GM21367 (cell line): ENCODE results near the gene FRMPD3.
"Not testable (repeated sequence)": the region's sequence is repeated elsewhere in the genome, so short reads cannot be mapped to it uniquely, and the experiment has no call there.

Experiments
- ATAC-seq: cut with Tn5 transposase; IDR thresholded peaks from one replicate; pipeline ENCODE4 v1.9.1; 2021; ENCODE audit not compliant: unreplicated experiment

The FRMPD3 gene

DNA sequence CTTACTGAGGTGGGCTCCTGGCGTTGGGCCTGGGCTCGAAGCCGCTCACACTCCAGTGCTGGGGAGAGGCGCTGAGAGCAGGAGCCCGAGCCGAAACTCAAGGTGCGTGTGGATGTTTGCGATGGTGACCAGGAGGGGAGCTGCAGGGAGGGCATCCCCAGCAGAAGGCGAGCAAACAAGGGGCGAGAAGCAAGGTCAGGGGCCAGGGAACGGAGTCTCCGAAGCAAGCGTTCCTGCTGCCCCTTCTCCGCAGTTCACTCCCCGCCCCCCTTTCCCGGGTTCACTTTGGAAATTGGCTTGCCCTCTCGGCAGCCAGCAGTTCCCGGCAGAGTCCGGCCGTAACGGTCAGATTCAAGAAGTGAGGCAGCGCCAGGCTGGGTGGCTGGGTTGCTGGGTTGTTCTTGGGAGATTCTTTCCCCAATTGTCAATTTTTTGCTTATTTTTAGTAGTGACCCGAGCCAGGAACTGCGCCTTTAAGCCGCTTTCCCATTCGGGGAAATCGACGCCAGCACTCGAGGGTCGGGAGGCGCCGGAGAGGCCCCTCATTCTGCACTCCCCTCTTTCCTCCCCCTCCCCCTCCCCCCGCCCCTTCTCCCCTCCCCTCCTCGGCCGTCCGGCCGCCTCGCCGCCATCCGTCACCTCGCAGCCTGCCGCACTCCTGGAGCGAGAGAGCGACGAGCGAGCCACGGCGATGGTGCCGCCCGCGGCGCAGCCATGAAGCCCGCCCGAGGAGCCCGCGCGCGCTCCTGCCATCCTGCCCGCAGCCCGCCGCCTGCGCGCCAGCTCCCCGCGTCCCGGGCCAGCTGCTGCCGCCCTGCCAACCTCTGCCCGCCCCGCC is at the start of gene FRMPD3:
Gene FRMPD3, plus strand, starts transcription at position 655 of the 838 bp plus-strand sequence. CDS start 76,937 bp downstream, outside the sequence.
- no peak for ATAC-seq

DNA sequence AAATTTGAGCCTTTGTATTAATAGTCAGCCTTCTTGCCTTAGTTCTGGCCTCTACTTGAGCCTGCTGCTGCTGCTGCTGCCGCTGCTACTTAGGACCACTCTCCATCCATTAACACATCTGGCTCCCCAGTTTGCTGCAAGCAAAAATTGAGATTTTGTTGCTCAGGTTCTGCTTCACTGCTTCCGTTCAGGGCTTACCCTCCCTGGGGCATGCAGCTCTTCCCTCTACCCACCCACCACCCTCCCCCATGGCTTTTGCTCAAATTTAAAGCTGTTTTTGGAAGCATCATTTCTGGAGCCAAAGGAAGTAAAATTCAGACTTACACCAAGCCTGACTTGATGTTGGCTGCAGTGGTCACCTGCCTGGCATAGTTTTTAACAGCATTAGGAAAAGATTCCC is 28.9 kb upstream of the FRMPD3 start:
- no peak for ATAC-seq

DNA sequence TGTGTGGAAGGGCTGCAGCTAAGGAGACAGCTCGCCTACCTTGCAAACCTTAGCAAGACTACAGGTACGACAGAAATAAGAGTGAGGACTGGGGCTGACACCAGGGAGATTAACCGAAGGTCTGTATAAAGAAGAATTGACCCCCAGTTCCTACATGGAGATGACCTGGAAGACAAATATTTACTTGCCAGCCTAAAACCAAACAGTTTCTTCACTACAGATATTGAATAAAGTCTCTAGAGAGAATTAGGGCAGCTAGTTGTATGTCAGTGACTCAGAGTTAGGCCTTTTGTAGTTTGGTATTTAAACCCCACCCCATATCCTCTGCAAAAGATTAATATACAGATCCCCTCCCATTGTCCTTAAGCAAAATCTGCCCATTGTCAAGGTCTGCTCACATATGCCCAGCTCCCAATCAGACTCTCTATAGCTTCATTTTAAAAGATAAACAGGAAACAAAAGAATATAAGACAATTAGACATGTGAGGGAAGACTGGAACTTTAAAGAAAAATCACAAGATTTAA is 28.1 kb upstream of the FRMPD3 start:
- no peak for ATAC-seq

DNA sequence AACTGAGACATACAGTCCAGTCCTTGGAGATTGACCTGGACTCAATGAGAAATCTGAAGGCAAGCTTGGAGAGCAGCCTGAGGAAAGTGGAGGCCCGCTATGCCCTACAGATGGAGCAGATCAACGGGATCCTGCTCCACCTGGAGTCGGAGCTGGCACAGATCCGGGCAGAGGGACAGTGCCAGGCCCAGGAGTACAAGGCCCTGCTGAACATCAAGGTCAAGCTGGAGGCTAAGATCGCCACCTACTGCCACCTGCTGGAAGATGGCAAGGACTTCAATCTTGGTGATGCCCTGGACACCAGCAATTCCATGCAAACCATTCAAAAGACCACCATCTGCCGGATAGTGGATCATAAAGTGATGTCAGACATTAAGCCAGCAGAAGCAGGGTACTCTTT is 20.4 kb upstream of the FRMPD3 start:
- no peak for ATAC-seq

DNA sequence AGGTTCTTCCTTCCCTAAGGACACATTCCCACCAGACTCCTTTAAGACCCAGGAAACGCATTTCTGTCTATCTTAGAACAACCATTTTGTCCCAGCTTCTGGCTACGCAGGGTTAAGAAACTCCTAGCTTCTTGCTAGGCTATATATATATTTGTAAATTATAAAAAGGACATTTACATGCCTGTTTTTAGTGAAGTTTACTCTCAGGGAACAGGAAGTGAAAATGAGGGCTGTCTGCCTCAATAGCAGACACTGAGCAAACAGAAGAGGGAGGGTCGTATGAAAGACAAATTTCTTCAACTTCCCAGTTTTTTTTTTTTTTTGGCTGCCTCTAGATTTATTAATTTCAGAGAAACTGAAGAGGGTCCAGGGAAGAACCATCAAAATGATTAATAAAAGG is 9.3 kb upstream of the FRMPD3 start:
- no peak for ATAC-seq

DNA sequence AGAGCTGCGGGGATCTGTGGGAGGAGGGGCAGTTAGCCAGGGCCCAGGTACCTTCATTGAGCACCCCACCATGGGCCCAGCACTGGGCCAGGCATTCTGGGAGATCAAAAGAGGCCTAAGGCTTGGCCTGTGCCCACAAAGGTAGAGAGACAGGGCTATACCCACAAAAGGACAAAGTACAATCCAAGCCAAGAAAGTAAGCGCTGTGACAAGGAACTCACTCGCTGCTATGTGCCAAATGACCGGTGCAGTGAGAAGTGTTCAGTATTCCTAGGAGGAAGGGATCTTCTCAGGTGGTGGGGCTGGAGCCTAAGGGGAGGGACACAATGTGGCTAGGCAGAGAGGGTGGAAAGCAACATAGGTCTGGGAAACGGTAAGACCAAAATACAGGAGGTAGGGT is 8.8 kb upstream of the FRMPD3 start:
- ATAC-seq = no peak

DNA sequence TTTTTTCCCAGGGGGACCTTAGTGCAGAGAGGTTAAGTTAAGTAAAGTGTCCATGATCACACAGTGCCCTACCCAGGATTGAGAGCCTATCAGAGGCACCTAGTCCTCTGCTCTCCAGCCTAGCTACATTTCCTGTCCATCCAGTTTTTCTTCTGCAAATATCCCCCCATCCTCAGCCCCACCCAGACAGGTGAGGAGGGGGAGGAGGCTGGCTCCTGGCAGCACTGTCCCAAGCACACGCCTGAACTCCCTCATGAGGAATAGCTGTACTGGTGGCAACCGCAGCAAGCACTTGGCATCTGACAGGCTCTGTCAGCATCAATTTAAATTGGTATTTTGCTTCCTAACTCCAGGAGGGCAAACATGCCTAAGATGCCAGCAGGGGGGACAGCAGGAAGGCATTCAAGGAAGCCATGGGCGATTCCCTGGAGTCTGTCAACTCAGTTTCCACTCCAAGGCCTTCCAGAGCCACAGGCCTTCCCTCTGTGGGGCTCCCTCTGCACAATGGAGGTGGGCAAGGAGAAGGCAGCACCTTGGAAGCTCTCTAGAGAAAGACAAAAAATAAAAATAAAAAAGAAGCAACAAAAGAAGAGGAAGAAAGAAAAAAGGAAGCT is 6.4 kb upstream of the FRMPD3 start:
- ATAC-seq = no peak

DNA sequence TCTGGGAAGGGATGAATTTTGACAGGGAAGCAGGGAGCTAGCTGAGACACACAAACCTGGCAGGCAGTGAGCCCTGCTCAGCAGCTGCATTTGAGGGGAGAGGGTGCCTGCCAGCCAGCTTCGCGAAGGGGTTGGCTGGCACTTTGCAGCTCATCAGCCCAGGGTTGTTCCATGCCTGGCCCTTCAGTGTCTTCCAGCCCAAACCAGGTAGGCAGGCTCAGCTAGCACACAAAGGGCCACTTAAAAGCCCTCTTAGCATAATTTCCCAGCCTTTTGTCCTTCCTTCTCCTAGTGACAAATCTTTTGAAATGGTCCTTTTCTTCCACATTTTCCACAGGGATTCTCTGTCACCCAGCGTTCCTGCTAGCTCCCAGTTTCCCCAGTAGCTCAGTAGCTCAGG is 4.3 kb upstream of the FRMPD3 start:
- no peak for ATAC-seq

DNA sequence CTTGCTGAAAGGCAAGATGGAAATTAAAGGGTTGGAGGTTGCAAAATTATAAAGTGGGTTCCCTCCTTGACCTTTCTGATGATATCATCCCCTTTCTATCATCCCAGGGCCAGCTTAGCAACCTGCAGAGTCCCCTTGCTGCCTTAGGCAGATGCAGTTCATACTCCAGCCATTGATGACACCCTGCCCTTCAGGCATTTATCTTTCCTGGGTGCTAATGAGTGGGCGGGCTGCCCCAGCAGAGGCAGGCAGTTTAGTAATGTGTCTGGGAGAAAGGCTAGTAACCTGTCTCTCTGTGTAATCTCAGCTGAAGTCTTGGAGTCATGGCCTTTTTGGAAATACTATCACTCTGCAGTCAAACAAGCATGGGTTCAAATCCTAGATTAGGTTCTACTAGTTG is 3.8 kb upstream of the FRMPD3 start:
- no peak for ATAC-seq

DNA sequence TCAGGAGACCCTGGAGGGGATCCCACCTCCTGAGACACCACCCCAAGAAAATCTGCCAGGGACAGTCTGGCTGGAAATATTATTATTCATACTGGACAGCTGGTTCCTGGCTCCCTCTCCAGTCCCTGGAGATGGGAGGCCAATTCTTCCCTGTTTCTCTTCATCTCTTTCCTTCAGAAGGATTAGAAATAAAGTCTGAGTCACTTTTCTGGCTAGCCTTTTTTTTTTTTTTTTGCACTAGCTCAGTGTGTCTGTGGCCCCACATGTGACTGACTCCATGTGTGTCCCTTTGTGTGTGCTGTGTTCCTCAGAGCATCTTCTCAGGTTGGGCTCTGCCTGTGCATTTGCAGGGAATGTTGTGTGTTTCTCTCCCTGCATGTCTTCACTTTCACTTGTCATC is 1.8 kb upstream of the FRMPD3 start:
- no peak for ATAC-seq

DNA sequence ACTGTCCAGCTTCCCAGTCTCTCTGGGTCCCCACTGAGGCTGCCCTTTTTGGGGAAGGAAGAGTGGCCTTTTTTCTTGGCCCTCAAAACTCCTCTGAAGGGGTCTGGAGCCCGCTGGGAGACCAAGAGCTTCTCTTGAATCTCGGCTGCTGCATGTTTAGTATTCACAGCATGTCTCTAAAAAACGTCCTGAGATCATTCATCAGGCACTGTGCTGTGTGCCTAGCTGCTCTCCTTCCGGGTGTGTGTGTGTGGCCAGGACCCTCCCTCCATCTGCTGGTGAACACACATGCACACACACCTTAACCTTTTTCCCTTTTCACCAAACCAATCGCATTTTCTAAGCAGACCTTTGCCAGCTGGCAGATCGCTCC is 841 bp upstream of the FRMPD3 start:
- no peak for ATAC-seq

DNA sequence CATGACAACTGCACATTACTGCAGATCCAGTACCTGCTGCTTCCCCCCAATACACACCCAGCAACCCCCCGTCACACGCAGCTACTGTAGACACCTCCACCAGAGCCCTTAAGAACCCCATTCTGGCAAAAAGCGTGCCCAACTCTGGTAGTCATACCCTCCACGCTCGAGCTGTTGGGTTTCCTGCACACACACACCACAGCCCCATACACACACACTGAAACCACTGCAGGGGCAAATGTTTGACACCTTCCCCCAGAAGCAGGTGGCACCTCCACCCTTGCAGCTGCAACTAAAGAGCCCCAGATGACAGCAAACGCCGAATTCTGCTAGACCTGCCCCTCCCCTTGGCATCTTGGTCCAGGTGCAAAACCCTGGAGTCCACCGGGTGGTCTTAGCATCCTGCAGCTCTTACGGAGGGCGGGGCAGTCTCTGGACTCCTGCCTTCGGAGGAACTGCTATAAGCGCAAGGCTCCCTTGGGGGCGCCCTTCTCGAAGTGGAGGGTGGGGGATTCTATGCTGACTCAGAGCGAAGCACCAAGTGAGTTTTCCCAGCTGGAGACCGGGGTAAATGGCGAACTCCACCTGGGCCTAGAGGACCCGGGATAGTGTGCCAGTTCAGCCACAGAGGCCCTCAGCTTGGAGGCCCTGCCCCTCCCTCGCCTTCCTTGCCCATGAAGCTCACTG is 1.5 kb downstream of the FRMPD3 start:
- no peak for ATAC-seq

DNA sequence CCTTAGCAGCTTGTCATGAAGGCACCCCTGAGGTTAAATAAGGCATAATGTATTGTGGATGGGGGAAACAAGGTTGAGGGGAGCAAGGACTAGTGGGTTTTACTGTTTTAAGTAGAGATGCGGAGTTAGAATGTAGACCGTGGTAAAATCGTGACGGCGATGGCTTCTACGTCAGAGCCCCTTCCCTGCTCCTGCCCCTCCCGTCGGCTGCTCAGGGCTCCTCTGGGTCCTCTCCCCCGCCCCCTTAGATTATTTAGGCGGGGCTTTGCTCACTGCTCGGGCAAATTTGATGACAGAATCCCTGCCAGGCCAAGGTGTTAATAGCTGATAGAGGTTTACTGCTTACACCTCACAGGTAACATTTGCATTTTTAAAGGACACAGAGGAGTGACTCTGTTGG is 2.3 kb downstream of the FRMPD3 start:
- no peak for ATAC-seq

DNA sequence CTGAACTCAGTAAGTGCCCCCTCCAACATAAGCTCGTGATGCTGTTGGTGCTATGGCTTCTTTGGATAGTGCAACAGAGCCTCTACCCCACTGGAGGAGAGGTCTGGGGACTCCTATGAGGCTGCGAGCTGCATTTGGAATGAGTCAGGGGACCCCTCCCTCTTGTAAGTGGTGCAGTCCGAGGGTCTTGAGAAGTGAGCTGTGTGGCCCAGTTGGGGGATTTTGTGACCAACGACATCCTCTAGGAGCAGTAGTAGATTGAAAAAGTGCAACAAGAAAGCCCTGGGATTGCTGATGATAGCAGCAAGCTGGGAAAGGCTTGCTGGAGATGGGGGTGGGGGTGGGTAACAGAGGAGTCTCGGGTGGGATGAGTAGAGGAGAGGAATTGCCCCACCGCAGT is 3.1 kb downstream of the FRMPD3 start:
- no peak for ATAC-seq

DNA sequence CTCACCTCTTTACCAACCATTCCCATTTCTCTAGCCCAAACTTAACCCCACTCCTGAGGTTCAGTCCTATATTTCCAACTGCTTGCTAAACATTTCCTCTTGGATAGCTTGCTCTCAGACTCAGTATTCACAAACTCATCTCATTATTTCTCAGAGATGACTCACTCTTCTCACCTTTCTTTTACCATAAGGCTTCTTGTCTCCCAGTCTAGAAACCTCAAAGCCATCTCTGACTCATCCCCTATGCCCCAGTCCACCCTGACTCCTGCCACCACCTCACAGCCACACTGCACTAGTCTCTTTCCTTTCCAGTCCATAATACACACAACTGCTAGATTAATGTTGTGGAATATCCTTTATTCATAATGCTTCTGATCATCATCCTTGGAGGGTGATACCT is 4.8 kb downstream of the FRMPD3 start:
- peak; percentile 81 for ATAC-seq

DNA sequence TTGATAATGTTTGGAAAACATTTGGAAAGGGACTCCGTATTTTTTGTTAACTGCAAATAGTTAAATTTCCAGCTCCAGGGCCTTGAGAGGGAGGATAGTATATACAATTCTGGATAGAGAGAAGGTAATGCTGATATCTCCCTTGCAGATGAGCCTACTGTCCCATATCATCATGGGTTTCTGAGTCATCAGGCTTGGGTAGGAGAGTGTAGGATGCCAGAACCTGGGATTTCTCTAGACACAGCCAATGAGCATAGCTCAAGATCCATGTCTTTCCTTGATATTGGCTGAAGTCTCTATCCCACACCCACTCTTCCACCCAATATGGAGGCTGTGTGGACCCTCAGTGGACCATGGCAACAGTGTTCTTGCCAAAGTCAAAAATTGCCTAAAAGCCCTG is 7.8 kb downstream of the FRMPD3 start:
- ATAC-seq = no peak

DNA sequence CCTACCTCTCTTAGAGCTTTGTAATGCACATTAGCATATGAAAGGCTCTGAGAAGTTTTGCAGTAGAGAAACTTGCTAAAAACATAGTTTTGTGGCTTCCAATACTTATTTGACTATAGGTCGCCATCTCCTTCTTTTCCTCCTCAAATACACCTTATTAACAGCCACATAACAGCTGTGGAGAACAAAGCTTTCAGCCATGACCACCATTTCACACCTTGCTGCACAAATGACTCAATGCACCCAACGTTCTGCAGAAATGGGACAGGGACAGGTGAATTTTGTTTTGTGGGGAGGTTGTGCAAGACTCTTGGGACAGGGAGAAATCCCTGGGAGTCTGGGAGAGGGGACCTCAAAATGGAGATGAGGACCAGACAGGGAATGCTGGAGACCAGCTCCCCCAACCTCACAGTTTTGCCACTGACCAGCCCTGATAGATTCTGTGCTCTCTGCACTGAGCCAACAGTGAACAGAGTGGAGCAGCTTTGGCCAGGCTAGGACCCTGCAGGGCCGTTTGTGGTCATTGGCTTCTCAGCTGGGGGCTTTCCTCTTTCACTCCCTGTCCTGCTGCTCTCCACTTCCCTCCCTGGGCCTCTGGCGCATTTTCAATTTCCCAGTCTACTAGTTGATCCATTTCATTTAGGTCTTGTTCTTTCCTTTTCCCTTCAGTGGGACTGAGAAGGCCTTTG is 16.6 kb downstream of the FRMPD3 start:
- ATAC-seq = peak; percentile 86

DNA sequence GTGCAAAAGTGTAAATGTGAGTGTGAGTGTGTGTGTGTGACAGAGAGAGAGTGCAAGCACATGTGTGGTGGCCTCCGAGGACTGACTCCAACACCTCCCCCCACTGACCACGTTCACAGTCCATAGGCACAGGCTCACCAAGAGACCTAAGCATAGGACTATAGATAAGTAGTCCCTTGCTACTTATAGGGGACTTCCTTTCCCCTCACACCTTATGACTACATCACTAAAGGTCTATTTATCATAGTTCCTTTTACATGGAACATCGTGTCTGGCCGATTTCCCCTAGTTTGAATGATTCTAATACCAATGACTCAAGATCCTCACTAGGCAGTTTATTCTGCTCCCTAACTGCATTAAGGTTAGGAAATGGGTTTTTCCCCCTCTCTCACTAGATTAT is 17.8 kb downstream of the FRMPD3 start:
- ATAC-seq = no peak

DNA sequence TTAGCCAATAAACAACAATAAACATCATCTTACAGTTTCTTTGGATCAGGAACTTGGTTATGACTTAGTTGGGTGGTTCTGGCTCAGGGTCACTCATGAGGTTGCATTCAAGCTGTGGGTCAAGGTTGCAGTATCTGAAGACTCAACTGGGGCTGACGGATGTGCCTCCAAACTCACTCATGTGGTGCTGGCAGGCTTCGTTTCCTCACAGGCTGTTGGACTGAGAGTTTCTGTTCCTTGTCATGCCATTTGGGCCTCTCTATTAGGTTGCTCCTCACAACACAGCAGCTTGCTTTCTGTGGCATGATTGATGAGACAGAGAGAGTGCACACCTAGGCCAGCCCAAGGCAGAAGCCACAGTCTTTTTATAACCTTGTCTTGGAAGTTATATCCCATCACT is 20.7 kb downstream of the FRMPD3 start:
- ATAC-seq = no peak

DNA sequence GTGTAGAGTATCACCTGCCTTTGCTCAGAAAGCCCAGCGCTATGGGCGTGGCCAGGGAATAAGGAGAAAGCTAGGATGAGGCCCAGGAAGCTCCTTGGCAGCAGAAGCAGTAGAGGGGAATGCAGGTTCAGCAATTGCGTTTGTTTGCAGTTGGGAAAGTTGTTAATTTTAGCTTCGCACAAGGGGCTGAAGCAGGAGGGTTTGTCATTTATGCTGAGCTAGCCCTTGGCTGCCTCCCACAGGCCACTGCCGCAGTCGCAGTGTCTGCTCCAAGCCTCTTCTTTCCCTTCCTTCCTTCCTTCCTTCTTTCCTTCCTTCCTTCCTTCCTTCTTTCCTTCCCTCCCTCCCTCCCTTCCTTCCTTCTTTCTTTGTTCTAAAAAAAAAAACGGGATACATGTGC is 21.5 kb downstream of the FRMPD3 start:
- ATAC-seq = no peak

DNA sequence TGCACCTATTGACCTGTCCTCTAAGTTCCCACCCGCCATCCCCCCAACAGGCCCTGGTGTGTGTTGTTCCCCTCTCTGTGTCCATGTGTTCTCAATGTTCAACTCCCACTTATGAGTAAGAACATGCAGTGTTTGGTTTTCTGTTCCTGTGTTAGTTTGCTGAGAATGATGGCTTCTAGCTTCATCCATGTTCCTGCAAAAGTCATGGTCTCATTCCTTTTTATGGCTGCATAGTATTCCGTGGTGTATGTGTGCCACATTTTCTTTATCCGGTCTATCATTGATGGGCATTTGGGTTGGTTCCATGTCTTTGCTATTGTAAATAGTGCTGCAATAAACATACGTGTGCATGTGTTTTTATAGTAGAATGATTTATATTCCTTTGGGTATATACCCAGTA is 22.0 kb downstream of the FRMPD3 start:
- not testable (repeated sequence) for ATAC-seq
